ENCODE results near the gene SLC2A11. TPM values are rescaled to one million over a fixed set of nuclear protein-coding genes. Genes with fewer than 3 reads are reported as not detected.
A peak's percentile ranks its signal among the peaks of the same experiment; 100 is the strongest.
"Not testable (repeated sequence)": the region's sequence is repeated elsewhere in the genome, so short reads cannot be mapped to it uniquely, and the experiment has no call there.

Gene SLC2A11
- total RNA-seq, 1 donor from 2014 or later: 19.8 TPM

- DNase-seq (no peak), ATAC-seq (ENCODE audit: poor library complexity) (no peak)
- intact Hi-C loops (cut with DNase I): no loop called here
Observed at GRCh38 chr22:23897320-23897719, 39.6 kb downstream of the SLC2A11 start.

- intact Hi-C loops (cut with DNase I): no loop called here
- no peak for ATAC-seq (ENCODE audit: poor library complexity)
Observed at GRCh38 chr22:23898006-23898974, 40.6 kb downstream of the SLC2A11 start.

GRCh38 chr22:23899042-23899745 lies 41.5 kb downstream of the SLC2A11 start:
- intact Hi-C loops (cut with DNase I): no loop called here
- no peak for ATAC-seq (ENCODE audit: poor library complexity)
- DNase-seq: no peak

More at GRCh38 chr22:23898006-23898974, 40.6 kb downstream of the SLC2A11 start:
- DNase-seq: no peak

- DNase-seq; ATAC-seq (ENCODE audit: poor library complexity); intact Hi-C loops (cut with DNase I): not testable (repeated sequence)
Observed at GRCh38 chr22:23900227-23900626, 42.6 kb downstream of the SLC2A11 start.

- ATAC-seq (ENCODE audit: poor library complexity) (no peak), DNase-seq (no peak)
- intact Hi-C loops (cut with DNase I): no loop called here
Observed at GRCh38 chr22:23901600-23901999, 43.9 kb downstream of the SLC2A11 start.

GRCh38 chr22:23903328-23903971 lies 45.8 kb downstream of the SLC2A11 start:
- ATAC-seq (ENCODE audit: poor library complexity) (no peak), DNase-seq (no peak)
- intact Hi-C loops (cut with DNase I): no loop called here

DNA sequence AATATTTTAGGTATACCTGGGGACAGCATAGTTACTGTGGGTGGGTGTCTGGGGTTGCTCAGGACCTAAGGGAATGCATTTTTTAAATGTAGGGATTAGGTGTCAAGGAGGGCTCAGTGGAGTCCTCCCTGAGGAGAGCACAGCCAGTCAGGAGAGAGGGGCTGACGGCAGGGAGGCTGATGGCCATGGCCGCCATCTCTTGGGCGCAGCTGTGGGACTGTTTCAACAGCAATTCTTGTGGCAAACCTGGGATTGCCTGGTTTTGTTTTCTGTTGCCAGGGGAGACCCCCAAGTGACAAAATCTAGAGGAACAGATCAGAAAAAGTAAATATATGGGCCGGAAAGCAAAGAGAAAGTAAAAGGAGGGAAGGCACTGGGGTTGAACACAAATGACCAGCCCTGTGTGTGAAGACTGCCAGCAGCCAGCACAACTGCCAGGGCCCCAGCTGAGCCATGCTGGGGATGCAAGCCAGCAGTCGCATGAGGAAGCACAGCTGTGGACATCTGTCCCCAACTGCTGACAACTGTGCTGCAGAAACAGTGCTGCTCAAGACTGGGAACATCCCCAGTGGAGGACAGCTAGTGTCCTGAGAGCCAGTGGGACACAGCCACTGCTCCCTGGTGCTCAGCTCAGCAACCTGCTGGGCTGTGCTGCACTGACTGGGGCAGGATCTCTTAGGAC lies 47.0 kb downstream of the SLC2A11 start:
- DNase-seq (peak; percentile 69), ATAC-seq (ENCODE audit: poor library complexity) (peak; percentile 72)
- intact Hi-C loops (cut with DNase I): no loop called here

DNA sequence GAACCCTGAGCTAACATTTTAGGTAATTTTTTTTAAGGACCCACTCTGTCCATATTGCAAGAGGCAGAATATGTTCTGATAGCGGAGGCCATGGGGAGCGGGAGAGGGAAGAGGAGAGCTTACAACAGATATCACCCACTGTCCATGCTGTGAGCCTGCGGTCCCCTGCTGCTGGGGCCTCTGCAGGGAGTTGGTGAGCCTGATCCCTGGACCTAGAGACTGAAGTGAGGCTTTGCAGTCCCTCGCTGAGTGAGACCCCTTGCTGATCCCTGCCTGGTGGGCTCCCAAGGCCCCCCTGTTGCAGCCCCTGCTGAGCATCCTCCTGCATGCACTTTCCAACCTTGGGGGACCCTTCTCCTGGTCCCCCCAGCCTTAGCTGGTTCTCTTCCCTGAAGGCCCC lies 49.0 kb downstream of the SLC2A11 start:
- ATAC-seq (ENCODE audit: poor library complexity): no peak
- no peak for DNase-seq
- intact Hi-C loops (cut with DNase I): no loop called here

DNA sequence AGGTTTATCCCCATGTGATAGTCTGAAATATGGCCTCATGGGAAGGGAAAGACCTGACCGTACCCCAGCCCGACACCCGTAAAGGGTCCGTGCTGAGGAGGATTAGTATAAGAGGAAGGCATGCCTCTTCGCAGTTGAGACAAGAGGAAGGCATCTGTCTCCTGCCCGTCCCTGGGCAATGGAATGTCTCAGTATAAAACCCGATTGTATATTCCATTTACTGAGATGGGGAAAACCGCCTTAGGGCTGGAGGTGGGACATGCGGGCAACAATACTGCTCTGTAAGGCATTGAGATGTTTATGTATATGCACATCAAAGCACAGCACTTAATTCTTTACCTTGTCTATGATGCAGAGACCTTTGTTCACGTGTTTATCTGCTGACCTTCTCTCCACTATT lies 49.7 kb downstream of the SLC2A11 start:
- ATAC-seq (ENCODE audit: poor library complexity); intact Hi-C loops (cut with DNase I); DNase-seq: not testable (repeated sequence)

DNA sequence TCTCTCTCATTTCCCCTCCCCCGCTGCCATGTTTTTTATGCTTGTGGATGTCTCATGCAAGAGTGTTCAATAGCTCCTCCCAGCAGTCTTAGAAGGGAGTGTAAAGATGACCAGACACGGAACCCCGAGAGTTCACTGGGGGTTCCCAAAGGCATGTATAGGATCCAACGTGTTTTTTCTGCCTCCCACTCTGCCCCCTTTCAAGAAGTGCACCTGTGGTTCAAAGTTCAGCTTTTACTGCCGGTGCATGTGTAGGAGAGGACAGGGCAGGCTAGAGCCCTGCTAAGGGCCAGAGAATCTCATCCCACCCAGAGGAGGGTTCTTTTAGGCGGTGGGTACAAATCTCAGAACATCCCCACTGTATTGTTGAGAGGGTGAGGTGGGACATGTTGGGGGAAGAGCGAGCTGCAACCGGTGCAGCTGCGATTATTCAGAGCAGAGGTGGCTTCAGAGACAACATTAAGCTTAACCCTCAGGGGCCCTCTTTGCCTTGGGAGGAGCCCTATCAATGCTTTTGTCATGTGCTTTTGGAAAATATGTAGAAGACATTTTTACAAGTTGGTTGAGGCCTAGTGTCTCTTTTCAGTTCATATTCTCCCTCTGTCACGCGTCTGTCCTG lies 51.0 kb downstream of the SLC2A11 start:
- DNase-seq (no peak), ATAC-seq (ENCODE audit: poor library complexity) (no peak)
- intact Hi-C loops (cut with DNase I): no loop called here

- ATAC-seq (ENCODE audit: poor library complexity): no peak
- intact Hi-C loops (cut with DNase I): no loop called here
- DNase-seq: no peak
Observed at GRCh38 chr22:23909296-23909898, 51.7 kb downstream of the SLC2A11 start.

DNA sequence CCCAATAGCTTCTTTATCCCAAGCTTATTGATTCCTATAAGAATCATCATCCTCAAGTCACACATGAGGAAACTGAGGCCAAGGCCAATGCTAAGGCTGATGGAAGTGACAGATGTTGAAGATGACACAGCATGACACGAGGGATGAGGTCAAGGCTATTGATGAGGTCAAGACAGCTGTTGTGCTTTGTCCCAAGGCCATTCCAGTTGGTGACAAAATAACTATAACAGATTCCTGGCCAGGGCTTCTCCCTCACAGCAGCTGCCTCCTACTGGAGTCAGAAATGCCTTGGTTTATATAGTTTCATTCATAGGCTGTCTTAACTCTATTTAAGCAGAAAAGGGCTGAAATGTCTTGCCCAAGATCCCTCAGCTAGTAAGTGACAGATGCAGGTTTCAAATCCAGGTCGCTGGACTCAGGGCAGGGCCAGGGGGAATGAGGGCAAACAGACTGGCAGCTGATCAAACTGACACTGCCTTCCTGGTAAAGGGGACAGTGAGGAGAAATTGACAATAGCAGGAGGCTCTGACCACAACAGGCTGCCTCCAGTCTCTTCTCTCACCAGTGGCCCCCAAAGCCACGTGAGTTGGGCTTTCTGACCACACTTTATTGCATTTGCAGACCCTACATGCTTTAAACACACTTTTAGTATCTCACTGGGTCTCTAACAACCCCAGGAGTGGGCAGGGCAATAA lies 53.0 kb downstream of the SLC2A11 start:
- DNase-seq: no peak
- intact Hi-C loops (cut with DNase I): no loop called here
- ATAC-seq (ENCODE audit: poor library complexity): no peak

DNA sequence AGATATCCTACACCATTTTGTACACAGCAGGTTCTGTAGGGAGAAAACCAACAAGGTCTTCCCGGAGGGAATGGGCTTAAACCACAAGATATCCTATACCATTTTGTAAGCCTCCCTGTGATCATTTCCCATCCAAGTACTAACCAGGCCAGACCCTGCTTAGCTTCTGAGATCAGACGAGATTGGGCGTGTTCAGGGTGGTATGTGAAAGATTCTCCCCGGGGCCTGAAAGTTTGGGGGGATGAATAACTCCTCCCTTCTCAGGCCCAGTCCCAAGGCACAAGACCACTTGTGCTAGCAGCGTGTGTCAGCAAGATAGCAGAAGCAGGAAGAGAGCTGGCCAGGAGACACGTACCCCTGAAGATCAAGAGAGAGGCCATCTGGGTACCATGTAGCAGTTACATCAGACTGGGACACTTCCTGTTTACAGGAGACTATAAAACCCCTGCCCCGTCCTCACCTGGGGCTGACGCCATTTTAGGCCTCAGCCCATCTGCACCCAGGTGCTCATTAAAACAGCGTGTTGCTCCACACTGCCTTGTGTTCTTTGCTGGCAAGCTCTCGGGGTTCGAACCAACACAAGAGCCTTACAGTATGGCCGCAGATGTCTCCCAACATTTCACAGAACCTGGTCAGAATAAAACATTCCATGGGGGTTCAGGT lies 53.8 kb downstream of the SLC2A11 start:
- ATAC-seq (ENCODE audit: poor library complexity) (no peak), DNase-seq (no peak)
- intact Hi-C loops (cut with DNase I): no loop called here

DNA sequence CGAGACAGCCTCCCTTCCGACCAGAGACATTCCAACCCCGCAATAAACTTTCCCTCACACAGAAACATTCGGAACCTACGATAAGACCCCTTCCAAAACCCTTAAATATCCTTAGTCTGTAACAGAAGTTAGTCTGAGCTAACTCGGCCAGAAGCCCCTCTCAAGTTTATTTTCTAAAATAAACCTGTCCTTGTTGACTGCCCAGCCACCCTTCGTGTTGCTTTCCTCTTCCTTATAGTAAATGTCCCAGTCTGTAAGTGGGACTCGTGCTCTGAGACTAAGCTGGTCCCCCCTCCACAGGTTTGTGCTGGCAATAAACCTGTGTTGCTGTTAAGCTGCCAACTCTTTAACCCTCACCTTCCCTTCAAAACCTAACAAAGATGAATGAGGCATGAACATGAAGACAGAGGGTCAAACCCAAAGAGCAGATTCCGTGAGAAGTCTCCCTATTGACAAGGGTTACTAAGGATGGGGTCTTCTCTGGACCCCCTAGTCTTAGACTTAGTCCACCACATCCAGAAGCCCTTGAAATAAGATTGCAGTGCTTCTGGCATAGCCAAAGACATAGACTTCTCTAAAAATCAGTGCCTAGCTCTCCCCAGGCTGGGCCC lies 54.7 kb downstream of the SLC2A11 start:
- DNase-seq (no peak), ATAC-seq (ENCODE audit: poor library complexity) (no peak)
- intact Hi-C loops (cut with DNase I): no loop called here

DNA sequence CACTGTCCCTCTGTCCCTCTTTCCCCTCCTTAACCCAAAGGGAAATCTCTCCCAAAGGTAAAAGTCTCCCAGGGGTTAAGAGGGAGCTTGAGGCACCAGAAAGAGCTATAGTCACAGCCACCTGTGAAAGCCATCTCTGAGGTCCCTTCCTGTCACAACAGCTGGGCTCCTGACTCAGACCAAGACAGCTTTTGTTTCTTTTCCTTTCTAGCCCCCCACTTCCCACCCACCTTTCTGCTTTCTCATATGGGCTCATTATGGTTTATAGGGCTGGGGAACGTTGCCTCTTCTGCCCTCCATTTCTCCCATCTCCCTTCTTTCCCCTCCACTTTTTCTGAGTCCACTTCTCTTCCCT lies 55.6 kb downstream of the SLC2A11 start:
- DNase-seq (no peak), ATAC-seq (ENCODE audit: poor library complexity) (no peak)
- intact Hi-C loops (cut with DNase I): no loop called here

DNA sequence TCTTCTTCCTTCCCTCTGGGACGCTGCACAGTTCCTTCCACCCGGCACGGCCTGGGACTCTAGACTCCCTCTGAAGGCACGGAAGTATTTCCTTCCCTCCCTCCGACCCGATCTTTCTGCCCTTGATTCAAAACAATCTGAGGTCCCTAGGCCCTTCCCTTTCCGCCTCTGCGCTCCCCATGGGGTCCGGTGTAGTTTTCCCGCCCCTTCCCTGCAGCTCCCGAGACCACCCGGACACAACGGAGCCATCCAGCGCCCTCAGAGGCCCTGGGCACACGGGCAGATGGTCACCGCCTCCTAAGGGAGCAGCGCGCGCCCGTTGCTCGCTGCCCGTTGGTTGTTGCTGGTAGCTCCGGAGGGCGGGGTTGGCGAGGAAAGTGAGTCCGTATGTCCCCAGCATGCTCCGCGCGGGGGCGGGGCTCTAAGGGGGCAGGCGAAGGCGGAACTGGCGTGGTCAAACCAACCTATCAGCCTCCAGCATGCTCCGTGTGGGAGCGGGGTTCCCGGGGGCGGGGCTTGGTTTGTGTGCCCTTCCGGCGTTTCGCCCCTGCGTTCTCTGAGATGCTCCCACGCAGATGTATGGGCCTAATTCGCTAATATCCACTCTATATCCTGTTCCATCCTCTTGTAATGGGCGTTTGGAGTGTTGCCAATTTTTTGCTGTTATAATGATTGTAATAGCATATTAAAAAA lies 56.1 kb downstream of the SLC2A11 start:
- DNase-seq (peak; percentile 100), ATAC-seq (ENCODE audit: poor library complexity) (peak; percentile 99)
- intact Hi-C loops (cut with DNase I): no loop called here

All from Right ventricle myocardium superior (tissue), 1 donor.